ENCODE data around the gene ARSA. TPM values are rescaled to one million over a fixed set of nuclear protein-coding genes. Genes with fewer than 3 reads are reported as not detected.

ARSA gene
- total and polyA plus RNA-seq, 2 donors (not counting 3 experiments of a cell fraction or from before 2014, with no cell fraction given): 22.3 to 33.6 TPM

DNA sequence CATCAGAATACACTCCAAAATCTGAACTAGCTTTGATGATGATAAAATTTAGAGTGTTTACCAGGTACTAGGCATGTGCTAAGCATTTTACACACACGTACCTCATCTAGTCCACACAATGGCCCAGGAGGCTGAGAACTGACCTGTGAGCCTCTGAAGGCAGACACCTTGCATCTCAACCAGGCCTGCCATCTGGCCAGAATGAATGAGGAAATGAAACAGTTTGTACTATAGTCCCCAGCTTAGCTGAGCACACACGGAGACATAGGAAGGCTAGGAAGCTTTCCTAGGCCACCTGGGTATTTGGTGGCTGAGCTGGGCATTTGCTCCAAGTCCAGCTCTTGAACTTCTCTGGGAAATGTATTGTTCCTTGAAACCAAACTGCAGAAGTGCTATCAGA is 37.8 kb upstream of the ARSA start:
- no peaks in the 10 kb centered on the region for H3K9me1 ChIP-seq (replicated peaks; ENCODE audit: control insufficient read depth, extremely low read depth, insufficient read depth, low read length)
- no peak overlapping the region for H3K9ac ChIP-seq (replicated peaks; ENCODE audit: extremely low read depth, insufficient read depth, low read length)
- peaks cover 5% of the 10 kb centered on the region for H3K4me1 ChIP-seq (ENCODE audit: control insufficient read depth, extremely low read depth, insufficient read depth, low read length)
- H4K20me1 ChIP-seq (replicated peaks; ENCODE audit: control insufficient read depth, extremely low read depth, insufficient read depth, low read length): no peaks in the 10 kb centered on the region
- H3K36me3 ChIP-seq (ENCODE audit: control insufficient read depth in 2 of 2, extremely low read depth in 1 of 2, insufficient read depth in 2 of 2, low read length in 2 of 2): no peaks in the 10 kb centered on the region
- H3K27ac ChIP-seq (ENCODE audit: insufficient read depth, low read depth, low read length): no peak overlapping the region
- no peak overlapping the region for H3K4me3 ChIP-seq (replicated peaks in 1 of 3; ENCODE audit: insufficient read depth in 1 of 3, low read depth in 1 of 3, low read length in 3 of 3)
- no peaks in the 10 kb centered on the region for H3K27me3 ChIP-seq (ENCODE audit: control insufficient read depth in 2 of 2, insufficient read depth in 2 of 2, low read length in 2 of 2)
- ChIA-PET CTCF (interaction anchor here (1.5 to 1.8 kb wide), 2 partner anchors 9 to 24 kb away, joined by 4 to 9 read pairs; no protein-coding TSS in a partner anchor), POLR2A (interaction anchor here (1.6 kb wide), 1 partner anchor 38 kb away, joined by 3 read pairs; the partner anchor contains the start of gene ARSA)
- no peaks in the 10 kb centered on the region for H3K9me3 ChIP-seq (replicated peaks; ENCODE audit: control insufficient read depth, insufficient read depth, low read length)
- FAIRE-seq (no peak), DNase-seq (ENCODE audit: low read depth, low spot score) (no peak)
- H3K79me2 ChIP-seq (ENCODE audit: control insufficient read depth, insufficient read depth, low read length): no peaks in the 10 kb centered on the region
- no TSS peak for BruUV-seq (replicated peaks)
- no peak overlapping the region for H3K4me2 ChIP-seq (ENCODE audit: insufficient read depth, low read length)
- no peak overlapping the region for H2AFZ ChIP-seq (ENCODE audit: low read depth, low read length)
- dilution Hi-C loops (cut with MboI; ENCODE audit: extremely low pct_ligation_motif_present, low sequenced_read_pairs): no loop called here
- TF ChIP-seq GATA2 (IDR thresholded peaks at IDR 0.05; ENCODE audit: insufficient read depth, insufficient read length, low read depth, low read length): no peak
- no peak for TF ChIP-seq POLR2A (IDR thresholded peaks at IDR 0.05; ENCODE audit: low read depth, low read length)
- no peak for TF ChIP-seq JUN (IDR thresholded peaks at IDR 0.05; ENCODE audit: borderline replicate concordance, insufficient read depth, insufficient read length, low read depth)
- TF ChIP-seq, protein P1, sequence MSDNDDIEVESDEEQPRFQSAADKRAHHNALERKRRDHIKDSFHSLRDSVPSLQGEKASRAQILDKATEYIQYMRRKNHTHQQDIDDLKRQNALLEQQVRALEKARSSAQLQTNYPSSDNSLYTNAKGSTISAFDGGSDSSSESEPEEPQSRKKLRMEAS (IDR thresholded peaks at IDR 0.05; ENCODE audit: insufficient read depth, insufficient read length): no peak
- TF ChIP-seq EZH2 (IDR thresholded peaks at IDR 0.05; ENCODE audit: borderline replicate concordance, low read depth, low read length, severe bottlenecking): no peak
- TF ChIP-seq MYC (IDR thresholded peaks at IDR 0.05; ENCODE audit: low read depth, low read length): no peak
- TF ChIP-seq FOS (IDR thresholded peaks at IDR 0.05; ENCODE audit: borderline replicate concordance, insufficient read depth, low read length): no peak
- no peak for TF ChIP-seq POLR2AphosphoS5 (IDR thresholded peaks at IDR 0.05; ENCODE audit: insufficient read depth, low read depth, low read length)
- TF ChIP-seq, protein P2, sequence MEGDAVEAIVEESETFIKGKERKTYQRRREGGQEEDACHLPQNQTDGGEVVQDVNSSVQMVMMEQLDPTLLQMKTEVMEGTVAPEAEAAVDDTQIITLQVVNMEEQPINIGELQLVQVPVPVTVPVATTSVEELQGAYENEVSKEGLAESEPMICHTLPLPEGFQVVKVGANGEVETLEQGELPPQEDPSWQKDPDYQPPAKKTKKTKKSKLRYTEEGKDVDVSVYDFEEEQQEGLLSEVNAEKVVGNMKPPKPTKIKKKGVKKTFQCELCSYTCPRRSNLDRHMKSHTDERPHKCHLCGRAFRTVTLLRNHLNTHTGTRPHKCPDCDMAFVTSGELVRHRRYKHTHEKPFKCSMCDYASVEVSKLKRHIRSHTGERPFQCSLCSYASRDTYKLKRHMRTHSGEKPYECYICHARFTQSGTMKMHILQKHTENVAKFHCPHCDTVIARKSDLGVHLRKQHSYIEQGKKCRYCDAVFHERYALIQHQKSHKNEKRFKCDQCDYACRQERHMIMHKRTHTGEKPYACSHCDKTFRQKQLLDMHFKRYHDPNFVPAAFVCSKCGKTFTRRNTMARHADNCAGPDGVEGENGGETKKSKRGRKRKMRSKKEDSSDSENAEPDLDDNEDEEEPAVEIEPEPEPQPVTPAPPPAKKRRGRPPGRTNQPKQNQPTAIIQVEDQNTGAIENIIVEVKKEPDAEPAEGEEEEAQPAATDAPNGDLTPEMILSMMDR (IDR thresholded peaks at IDR 0.05; ENCODE audit: extremely low read depth in 1 of 2, insufficient read depth in 1 of 2, low read depth in 1 of 2, low read length in 2 of 2): no peak
- intact Hi-C loops (cut with micrococcal nuclease): no loop called here
